A549 (cell line): ENCODE measurements around the gene TSKU. TPM values are rescaled to one million over a fixed set of nuclear protein-coding genes. Genes with fewer than 3 reads are reported as not detected.

Source experiments
- ATOH8 ChIP-seq: fragments of 250-450 bp; sonication (Bioruptor Pico); IDR thresholded peaks from 2 replicates; pipeline ENCODE4 v1.5.0; 2020; ENCODE audit warnings: low read depth, mild to moderate bottlenecking, moderate library complexity
- BCL3 ChIP-seq: fragments of >200 bp; sonication (Bioruptor Twin); formaldehyde crosslinking; IDR thresholded peaks from 3 replicates; pipeline ENCODE4 v1.6.1; 2016
- BHLHE40 ChIP-seq: IDR thresholded peaks from 2 replicates; pipeline ENCODE4 v1.6.1; 2012; ENCODE audit warnings: low read depth, low read length, inconsistent platforms
- CHD4 ChIP-seq: fragments of 200-600 bp; sonication (generic); IDR thresholded peaks from 2 replicates; pipeline ENCODE4 v1.6.1; 2016; ENCODE audit warnings: antibody characterized with exemption, mild to moderate bottlenecking, borderline replicate concordance
- EHF ChIP-seq: fragments of 250-450 bp; sonication (Bioruptor Pico); IDR thresholded peaks from 2 replicates; pipeline ENCODE4 v1.5.0; 2020; ENCODE audit warnings: mild to moderate bottlenecking
- EHMT2 ChIP-seq: fragments of 200-600 bp; sonication (generic); IDR thresholded peaks from 2 replicates; pipeline ENCODE4 v1.6.1; 2016; ENCODE audit warnings: antibody characterized with exemption, low read depth, mild to moderate bottlenecking, moderate library complexity
- EP300 ChIP-seq, 2 experiments: fragments of >200 bp; sonication (Bioruptor Twin); formaldehyde crosslinking; IDR thresholded peaks; 2 replicates in 1 of 2; 3 replicates in 1 of 2; pipeline ENCODE4 v1.6.1; 2016 to 2017
- ESRRA ChIP-seq: fragments of 150-350 bp; IDR thresholded peaks from 2 replicates; pipeline ENCODE4 v1.6.1; 2014; ENCODE audit warnings: mild to moderate bottlenecking, low read length, borderline replicate concordance
- FOSB ChIP-seq: fragments of 250-450 bp; sonication (Bioruptor Pico); IDR thresholded peaks from 2 replicates; pipeline ENCODE4 v1.5.0; 2020; ENCODE audit warnings: mild to moderate bottlenecking, moderate library complexity
- FOSL2 ChIP-seq, 2 experiments: fragments of 450-650 bp in 1 of 2; fragments of >200 bp in 1 of 2; sonication (Bioruptor Twin) in 1 of 2; formaldehyde crosslinking; IDR thresholded peaks; 2 replicates each; pipeline versions ENCODE4 v1.5.0 to v1.6.1; 2016 to 2020; ENCODE audit warnings: mild to moderate bottlenecking in 1 of 2, moderate library complexity in 1 of 2
- GATA3 ChIP-seq: IDR thresholded peaks from 2 replicates; pipeline ENCODE4 v1.6.1; 2012; ENCODE audit warnings: borderline replicate concordance
- HES2 ChIP-seq: fragments of >200 bp; sonication (Bioruptor Twin); formaldehyde crosslinking; IDR thresholded peaks from 2 replicates; pipeline ENCODE4 v1.6.1; 2016
- HMGXB4 ChIP-seq: fragments of 250-450 bp; sonication (Bioruptor Pico); IDR thresholded peaks from 2 replicates; pipeline ENCODE4 v1.5.0; 2021; ENCODE audit warnings: mild to moderate bottlenecking, moderate library complexity, borderline replicate concordance
- HOXA7 ChIP-seq: fragments of 250-450 bp; sonication (Bioruptor Pico); IDR thresholded peaks from 2 replicates; pipeline ENCODE4 v1.5.0; 2020; ENCODE audit warnings: mild to moderate bottlenecking, moderate library complexity
- JUN ChIP-seq, 2 experiments: fragments of >200 bp; sonication (Bioruptor Twin); formaldehyde crosslinking; IDR thresholded peaks; 2 replicates in 1 of 2; 3 replicates in 1 of 2; pipeline ENCODE4 v1.6.1; 2016 to 2017
- MAFK ChIP-seq: fragments of 450-650 bp; IDR thresholded peaks from 2 replicates; pipeline ENCODE4 v1.6.1; 2014; ENCODE audit not compliant: partially characterized antibody
- NFE2L2 ChIP-seq: fragments of 150-350 bp; conservative IDR thresholded peaks from 2 replicates; pipeline ENCODE4 v1.6.1; 2014; ENCODE audit warnings: low read length
- PBX3 ChIP-seq: IDR thresholded peaks from 2 replicates; pipeline ENCODE4 v1.6.1; 2012
- RAD21 ChIP-seq, 2 experiments: fragments of >200 bp in 1 of 2; sonication (Bioruptor Twin) in 1 of 2; formaldehyde crosslinking in 1 of 2; IDR thresholded peaks in 1 of 2; conservative IDR thresholded peaks in 1 of 2; 2 replicates in 1 of 2; 3 replicates in 1 of 2; pipeline ENCODE4 v1.6.1; 2012 to 2018; ENCODE audit warnings: inconsistent platforms in 1 of 2
- RARB ChIP-seq: fragments of 250-450 bp; sonication (Bioruptor Pico); IDR thresholded peaks from 2 replicates; pipeline ENCODE4 v1.8.0; 2021; ENCODE audit warnings: mild to moderate bottlenecking, moderate library complexity
- REST ChIP-seq: fragments of 200-600 bp; sonication (generic); IDR thresholded peaks from 2 replicates; pipeline ENCODE4 v1.6.1; 2016; ENCODE audit warnings: antibody characterized with exemption, mild to moderate bottlenecking, moderate library complexity
- RFX5 ChIP-seq: fragments of 450-650 bp; IDR thresholded peaks from 2 replicates; pipeline ENCODE4 v1.7.1; 2014; ENCODE audit warnings: antibody characterized with exemption, mild to moderate bottlenecking, moderate library complexity
- RNF2 ChIP-seq: fragments of 200-600 bp; sonication (generic); IDR thresholded peaks from 2 replicates; pipeline ENCODE4 v1.6.1; 2016; ENCODE audit warnings: low read depth, mild to moderate bottlenecking, antibody characterized with exemption, moderate library complexity, borderline replicate concordance
- USF2 ChIP-seq: fragments of 450-650 bp; IDR thresholded peaks from 2 replicates; pipeline ENCODE4 v1.6.1; 2014; ENCODE audit warnings: antibody characterized with exemption
- ZFP36 ChIP-seq: fragments of 450-650 bp; IDR thresholded peaks from 2 replicates; pipeline ENCODE4 v1.6.1; 2014; ENCODE audit warnings: borderline replicate concordance; ENCODE audit not compliant: partially characterized antibody
- ZNF302 ChIP-seq: fragments of 250-450 bp; sonication (Bioruptor Pico); IDR thresholded peaks from 2 replicates; pipeline ENCODE4 v1.9.0; 2021; ENCODE audit warnings: inconsistent platforms, mild to moderate bottlenecking, moderate library complexity
- ZSCAN20 ChIP-seq: fragments of 250-450 bp; sonication (Bioruptor Pico); IDR thresholded peaks from 2 replicates; pipeline ENCODE4 v1.8.0; 2022; ENCODE audit warnings: mild to moderate bottlenecking, moderate library complexity
- polyA plus RNA-seq, 4 experiments: library from polyadenylated mRNA; depleted of rRNA in 3 of 4; stranded (reverse); fragments of >200 nt; fragmentation: RNase III in 1 of 4; extraction: RNeasy Plus Mini Kit Qiagen cat#74134 plus additional on column Dnase treatment in 1 of 4; gene quantifications; 2 replicates in 3 of 4; 3 replicates in 1 of 4; pipeline ENCODE4 v1.2.3, GENCODE V29; 2011 to 2017

TSKU gene
- polyA plus RNA-seq, 2 of the 4 experiments (the other 2 are of a cell fraction), result 164 to 171 TPM

- no peak for TF ChIP-seq REST
- TF ChIP-seq GATA3, result peak; percentile 71
- peak; percentile 96 for TF ChIP-seq ZSCAN20 (CRISPR knock-in tag)
- no peak for TF ChIP-seq HES2
- peak; percentile 66 to 87 for TF ChIP-seq JUN (IDR thresholded peaks at IDR 0.05)
- TF ChIP-seq PBX3, result 0 out of 2 replicates have a peak, but pooled peaks have one; percentile 55
- peak; percentile 70; the same call in 1 of the 2 replicates for TF ChIP-seq ZNF302 (CRISPR knock-in tag)
- TF ChIP-seq CHD4, result no peak
- TF ChIP-seq BCL3, result no peak; the same call in 2 of the 3 replicates
- TF ChIP-seq MAFK, result peak; percentile 99
- no peak for TF ChIP-seq ZFP36
- TF ChIP-seq RFX5, result no peak
- no peak for TF ChIP-seq RNF2
- TF ChIP-seq USF2, result peak; percentile 86
- TF ChIP-seq FOSL2 (IDR thresholded peaks at IDR 0.05), result no peak
- peak; percentile 88 for TF ChIP-seq FOSL2 (CRISPR knock-in tag; IDR thresholded peaks at IDR 0.05)
- TF ChIP-seq EP300 (IDR thresholded peaks at IDR 0.05), result peak; percentile 85 to 89; a peak in 3 of 5 replicates
- peak; percentile 18 for TF ChIP-seq ATOH8 (CRISPR knock-in tag)
- TF ChIP-seq ESRRA, result no peak
- peak; percentile 90 for TF ChIP-seq HMGXB4 (CRISPR knock-in tag)
- peak; percentile 95 for TF ChIP-seq HOXA7 (CRISPR knock-in tag)
- 0 out of 5 replicates have a peak, but pooled peaks of 1 of the 2 experiments have one; percentile 16 for TF ChIP-seq RAD21 (conservative IDR thresholded peaks at IDR 0.05 in 1 of 2, IDR thresholded peaks at IDR 0.05 in 1 of 2)
- peak; percentile 73 for TF ChIP-seq EHF (CRISPR knock-in tag)
- peak; percentile 98 for TF ChIP-seq NFE2L2
- TF ChIP-seq RARB (CRISPR knock-in tag), result peak; percentile 63; the same call in 1 of the 2 replicates
- TF ChIP-seq EHMT2, result no peak
- peak; percentile 94 for TF ChIP-seq FOSB (CRISPR knock-in tag)
- TF ChIP-seq BHLHE40, result no peak
Measured at GRCh38 chr11:76769645-76770586, 13.2 kb upstream of the TSKU start (continued).
